Nephron progenitor cell (in vitro differentiated cells): ENCODE measurements around the gene DTX1.

Experiments used
- DNase-seq: peaks from one replicate; pipeline ENCODE4 v3.0.0; 2021
- H3K27ac Mint-ChIP-seq: 2 replicates; pipeline ENCODE4 v1.8.0; 2021; ENCODE audit warnings: mild to moderate bottlenecking, moderate library complexity, mixed read lengths
- H3K27me3 Mint-ChIP-seq: 2 replicates; pipeline ENCODE4 v1.8.0; 2021; ENCODE audit warnings: mild to moderate bottlenecking, low read depth, mixed read lengths; ENCODE audit not compliant: poor library complexity
- H3K36me3 Mint-ChIP-seq: 2 replicates; pipeline ENCODE4 v1.8.0; 2021; ENCODE audit warnings: low read depth, mixed read lengths
- H3K4me1 Mint-ChIP-seq: 2 replicates; pipeline ENCODE4 v1.8.0; 2021; ENCODE audit warnings: mixed read lengths
- H3K4me3 Mint-ChIP-seq: 2 replicates; pipeline ENCODE4 v1.8.0; 2021; ENCODE audit warnings: mild to moderate bottlenecking, moderate library complexity, mixed read lengths
- H3K9me3 Mint-ChIP-seq: 2 replicates; pipeline ENCODE4 v1.8.0; 2021; ENCODE audit warnings: mild to moderate bottlenecking, moderate library complexity, mixed read lengths
- CTCF ChIP-seq: fragments of 200-600 bp; sonication (generic); IDR thresholded peaks from 2 replicates; pipeline ENCODE4 v1.5.0; 2021; ENCODE audit warnings: antibody characterized with exemption

The DTX1 gene

GRCh38 chr12:113021500-113021899 lies 35.0 kb upstream of the DTX1 start:
- no peak for DNase-seq
- peaks cover 59% of the 10 kb centered on the region for H3K27me3 Mint-ChIP-seq
- no peaks in the 10 kb centered on the region for H3K4me1 Mint-ChIP-seq
- no peak overlapping the region for H3K27ac Mint-ChIP-seq
- H3K4me3 Mint-ChIP-seq, result no peak overlapping the region
- H3K36me3 Mint-ChIP-seq, result no peaks in the 10 kb centered on the region
- no peak for TF ChIP-seq CTCF
- peaks cover 12% of the 10 kb centered on the region for H3K9me3 Mint-ChIP-seq

- Mint-ChIP-seq H3K9me3 (peaks cover 19% of the 10 kb centered on the region), H3K27me3 (peaks cover 56% of the 10 kb centered on the region), H3K4me3 (no peak overlapping the region), H3K27ac (no peak overlapping the region), H3K36me3 (no peaks in the 10 kb centered on the region), H3K4me1 (no peaks in the 10 kb centered on the region)
- DNase-seq, result no peak
- no peak for TF ChIP-seq CTCF
These were observed 33.8 kb upstream of the DTX1 start for GRCh38 chr12:113022563-113023297.

GRCh38 chr12:113027726-113028125 lies 28.8 kb upstream of the DTX1 start:
- no peak for TF ChIP-seq CTCF
- peaks cover 22% of the 10 kb centered on the region for H3K9me3 Mint-ChIP-seq
- H3K4me3 Mint-ChIP-seq, result no peak overlapping the region
- H3K36me3 Mint-ChIP-seq, result no peaks in the 10 kb centered on the region
- H3K27me3 Mint-ChIP-seq, result peaks cover 53% of the 10 kb centered on the region
- H3K27ac Mint-ChIP-seq, result no peak overlapping the region
- H3K4me1 Mint-ChIP-seq, result no peaks in the 10 kb centered on the region
- no peak for DNase-seq

- H3K4me3 Mint-ChIP-seq, result no peak overlapping the region
- peaks cover 31% of the 10 kb centered on the region for H3K9me3 Mint-ChIP-seq
- H3K27me3 Mint-ChIP-seq, result peaks cover 40% of the 10 kb centered on the region
- DNase-seq, result peak; percentile 38
- H3K27ac Mint-ChIP-seq, result no peak overlapping the region
- peak; percentile 65 for TF ChIP-seq CTCF
- H3K36me3 Mint-ChIP-seq, result no peaks in the 10 kb centered on the region
- H3K4me1 Mint-ChIP-seq, result no peaks in the 10 kb centered on the region
These were observed 25.5 kb upstream of the DTX1 start for GRCh38 chr12:113030875-113031525.

GRCh38 chr12:113039911-113040445 lies 16.6 kb upstream of the DTX1 start:
- H3K27ac Mint-ChIP-seq, result no peak overlapping the region
- H3K27me3 Mint-ChIP-seq, result peaks cover 44% of the 10 kb centered on the region
- H3K9me3 Mint-ChIP-seq, result peaks cover 8% of the 10 kb centered on the region
- no peak overlapping the region for H3K4me3 Mint-ChIP-seq
- H3K36me3 Mint-ChIP-seq, result no peaks in the 10 kb centered on the region
- peaks cover 7% of the 10 kb centered on the region for H3K4me1 Mint-ChIP-seq
- no peak for DNase-seq
- no peak for TF ChIP-seq CTCF
